Measurements from ENCODE around the gene ZSCAN21.

The ZSCAN21 gene

GRCh38 chr7:100027197-100027596 lies 22.4 kb upstream of the ZSCAN21 start:
- no peak for DNase-seq (ENCODE audit: low read depth)

GRCh38 chr7:100029596-100029995 lies 20.0 kb upstream of the ZSCAN21 start:
- no peak for DNase-seq (ENCODE audit: low read depth)

DNA sequence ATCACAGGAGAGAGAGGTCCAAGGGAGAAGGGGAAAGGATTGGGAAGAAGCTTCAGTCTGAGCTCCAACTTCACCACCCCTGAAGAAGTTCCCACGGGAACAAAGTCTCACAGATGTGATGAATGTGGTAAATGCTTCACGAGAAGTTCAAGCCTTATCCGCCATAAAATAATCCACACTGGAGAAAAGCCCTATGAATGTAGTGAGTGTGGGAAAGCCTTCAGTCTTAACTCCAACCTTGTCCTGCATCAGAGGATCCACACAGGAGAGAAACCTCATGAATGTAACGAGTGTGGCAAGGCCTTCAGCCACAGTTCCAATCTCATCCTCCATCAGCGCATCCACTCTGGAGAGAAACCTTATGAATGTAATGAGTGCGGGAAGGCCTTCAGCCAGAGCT lies 16.0 kb upstream of the ZSCAN21 start:
- DNase-seq (ENCODE audit: low read depth): no peak

DNA sequence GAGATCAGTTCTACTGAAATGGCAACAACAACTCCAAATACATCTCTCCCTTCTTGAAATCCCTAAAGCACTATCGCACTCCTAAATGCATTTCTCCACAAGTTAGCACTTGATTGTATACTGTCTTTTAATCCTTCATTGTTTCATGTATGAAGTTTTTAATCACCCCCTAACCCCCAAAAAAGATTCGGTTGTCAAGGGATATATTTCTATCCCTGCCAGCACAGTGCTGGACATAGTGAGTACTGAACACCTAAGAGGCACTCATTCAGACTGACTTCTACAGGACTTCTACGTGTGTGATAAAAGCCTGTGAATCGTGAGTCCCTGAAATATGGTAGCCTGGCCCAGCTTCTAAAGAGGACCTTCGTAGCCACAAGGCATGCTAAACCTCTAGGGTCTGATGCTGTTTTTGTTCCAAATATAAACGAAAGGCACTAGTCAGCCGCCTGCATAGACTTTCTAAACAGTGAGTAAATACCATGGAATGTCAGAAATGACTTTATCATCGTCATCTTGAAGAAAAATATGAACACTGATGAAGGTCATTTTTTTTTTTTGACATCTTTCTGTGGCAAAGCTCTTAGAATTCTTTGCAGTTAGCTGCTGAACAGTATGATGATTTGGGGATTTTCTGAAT lies 14.6 kb upstream of the ZSCAN21 start:
- DNase-seq (ENCODE audit: low read depth): no peak

GRCh38 chr7:100035876-100036275 lies 13.7 kb upstream of the ZSCAN21 start:
- DNase-seq (ENCODE audit: low read depth): no peak

DNA sequence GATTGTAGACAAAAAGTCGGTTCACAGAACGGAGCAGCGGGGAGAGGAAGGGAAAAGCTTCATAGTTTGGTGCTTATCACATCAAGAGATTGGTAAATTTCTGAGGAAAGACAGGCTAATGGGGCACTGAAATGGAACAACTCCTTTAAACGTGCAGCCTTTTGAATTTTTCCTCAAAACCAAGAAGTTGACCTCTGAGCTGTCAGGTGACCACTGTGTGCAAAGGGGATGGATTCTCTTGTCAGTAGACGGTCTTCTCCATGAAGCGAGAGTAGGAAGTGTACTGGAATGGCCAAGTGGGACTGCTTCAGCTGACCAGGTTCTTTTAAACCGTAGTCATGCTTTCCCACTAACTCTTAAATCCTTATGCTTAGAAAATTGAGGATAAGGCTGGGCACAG lies 11.2 kb upstream of the ZSCAN21 start:
- DNase-seq (ENCODE audit: low read depth): no peak

GRCh38 chr7:100040575-100040974 lies 9.0 kb upstream of the ZSCAN21 start:
- no peak for DNase-seq (ENCODE audit: low read depth)

- no peak for DNase-seq (ENCODE audit: low read depth)
Measured at GRCh38 chr7:100044718-100045117, 4.9 kb upstream of the ZSCAN21 start.

DNA sequence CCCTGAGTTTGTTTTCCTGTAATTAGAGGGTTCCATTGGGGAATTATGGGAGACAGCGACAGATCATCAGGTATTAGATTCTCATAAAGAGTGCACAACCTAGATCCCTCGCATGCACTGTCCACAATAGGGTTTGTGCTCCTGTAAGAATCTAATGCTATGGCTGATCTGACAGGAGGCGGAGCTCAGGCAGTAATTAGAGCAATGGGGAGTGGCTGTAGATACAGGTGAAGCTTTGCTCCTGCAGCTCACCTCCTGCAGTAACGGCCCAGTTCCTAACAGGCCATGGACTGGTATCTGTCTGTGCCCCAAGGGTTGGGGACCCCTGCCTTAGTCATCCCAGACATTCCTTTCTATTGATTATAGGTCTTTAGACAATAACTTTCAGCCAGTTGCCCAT lies 894 bp upstream of the ZSCAN21 start:
- DNase-seq (ENCODE audit: low read depth): no peak

- no peak for DNase-seq (ENCODE audit: low read depth)
Measured at GRCh38 chr7:100051611-100052010, 2.0 kb downstream of the ZSCAN21 start.

DNA sequence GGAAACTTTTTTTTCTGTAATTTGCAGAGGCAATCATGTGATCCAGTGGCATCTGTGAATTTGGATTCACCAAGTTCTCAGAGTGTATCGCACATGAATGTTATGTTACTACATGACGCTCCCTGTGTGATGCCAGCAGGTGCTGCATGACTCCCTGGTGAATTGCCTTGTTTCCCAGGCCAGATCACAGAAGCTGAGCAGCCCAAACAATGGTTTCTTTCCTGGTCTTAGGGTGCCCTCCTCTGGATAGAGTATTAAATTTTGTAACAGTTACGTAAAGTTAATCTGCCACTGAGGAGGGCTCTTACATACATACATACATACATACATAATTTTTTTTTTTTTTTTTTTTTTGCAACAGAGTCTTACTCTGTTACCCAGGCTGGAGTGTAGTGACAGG lies 3.6 kb downstream of the ZSCAN21 start:
- DNase-seq (ENCODE audit: low read depth): no peak

GRCh38 chr7:100057006-100057405 lies 7.4 kb downstream of the ZSCAN21 start:
- DNase-seq (ENCODE audit: low read depth): no peak

DNA sequence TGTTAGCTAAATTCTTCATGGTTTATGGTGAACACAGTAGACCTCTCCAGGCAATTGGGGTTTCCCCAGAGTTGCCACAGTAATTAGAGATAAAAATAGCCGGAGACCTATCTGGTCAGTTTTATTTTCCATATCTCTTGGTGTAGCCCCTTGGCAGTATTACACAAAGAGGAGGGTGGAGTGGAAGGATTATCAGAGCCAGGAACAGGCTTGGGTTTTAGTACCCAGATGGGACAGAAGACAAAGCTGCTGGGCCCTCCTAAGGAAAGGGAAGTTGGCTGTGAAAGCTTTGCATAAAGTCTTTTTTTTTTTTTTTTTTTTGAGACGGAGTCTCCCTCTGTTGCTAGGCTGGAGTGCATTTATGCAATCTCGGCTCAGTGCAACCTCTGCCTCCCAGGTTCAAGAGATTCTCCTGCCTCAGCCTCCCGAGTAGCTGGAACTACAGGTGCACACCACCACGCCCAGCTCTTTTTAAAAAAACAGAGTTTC lies 9.7 kb downstream of the ZSCAN21 start:
- no peak for DNase-seq (ENCODE audit: low read depth)

- DNase-seq (ENCODE audit: low read depth): no peak
Measured at GRCh38 chr7:100061518-100062193, 12.1 kb downstream of the ZSCAN21 start.

DNA sequence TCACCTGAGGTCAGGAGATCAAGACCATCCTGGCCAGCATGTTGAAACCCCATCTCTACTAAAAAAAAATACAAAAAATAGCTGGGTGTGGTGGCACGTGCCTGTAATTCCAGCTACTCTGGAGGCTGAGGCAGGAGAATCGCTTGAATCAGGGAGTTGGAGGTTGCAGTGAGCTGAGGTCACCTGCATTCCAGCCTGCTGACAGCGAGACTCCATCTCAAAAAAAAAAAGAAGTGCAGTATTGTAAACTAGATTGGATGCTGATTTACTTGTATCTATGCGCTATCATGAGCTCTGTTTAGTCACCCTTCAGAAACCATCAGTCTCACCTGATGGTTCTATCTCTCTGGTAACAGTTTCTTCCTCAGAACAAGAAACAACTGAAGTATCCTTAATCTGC lies 13.8 kb downstream of the ZSCAN21 start:
- no peak for DNase-seq (ENCODE audit: low read depth)

DNA sequence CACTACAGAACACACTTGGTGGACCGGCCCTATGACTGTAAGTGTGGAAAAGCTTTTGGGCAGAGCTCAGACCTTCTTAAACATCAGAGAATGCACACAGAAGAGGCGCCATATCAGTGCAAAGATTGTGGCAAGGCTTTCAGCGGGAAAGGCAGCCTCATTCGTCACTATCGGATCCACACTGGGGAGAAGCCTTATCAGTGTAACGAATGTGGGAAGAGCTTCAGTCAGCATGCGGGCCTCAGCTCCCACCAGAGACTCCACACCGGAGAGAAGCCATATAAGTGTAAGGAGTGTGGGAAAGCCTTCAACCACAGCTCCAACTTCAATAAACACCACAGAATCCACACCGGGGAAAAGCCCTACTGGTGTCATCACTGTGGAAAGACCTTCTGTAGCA lies 14.6 kb downstream of the ZSCAN21 start:
- DNase-seq (ENCODE audit: low read depth): no peak

GRCh38 chr7:100065452-100066186 lies 16.0 kb downstream of the ZSCAN21 start:
- no peak for DNase-seq (ENCODE audit: low read depth)

DNA sequence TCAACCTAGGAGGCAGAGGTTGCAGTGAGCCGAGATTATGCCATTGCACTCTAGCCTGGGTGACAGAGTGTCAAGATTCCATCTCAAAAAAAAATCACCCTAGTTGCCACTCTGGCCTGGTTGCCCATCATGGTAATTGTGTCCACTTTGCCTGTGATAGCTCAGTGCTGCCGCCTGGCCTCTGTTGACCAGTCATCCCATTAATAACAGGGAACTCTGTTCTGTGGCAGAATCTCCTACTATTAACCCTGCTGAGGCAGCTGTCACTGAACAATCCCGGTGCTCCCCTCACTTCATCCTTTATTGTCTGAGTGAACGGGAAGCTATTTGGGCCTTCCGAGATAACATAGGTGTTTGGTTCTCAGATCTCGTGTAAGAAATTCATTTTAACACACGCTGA lies 17.4 kb downstream of the ZSCAN21 start:
- no peak for DNase-seq (ENCODE audit: low read depth)

GRCh38 chr7:100069991-100070390 lies 20.4 kb downstream of the ZSCAN21 start:
- no peak for DNase-seq (ENCODE audit: low read depth)

DNA sequence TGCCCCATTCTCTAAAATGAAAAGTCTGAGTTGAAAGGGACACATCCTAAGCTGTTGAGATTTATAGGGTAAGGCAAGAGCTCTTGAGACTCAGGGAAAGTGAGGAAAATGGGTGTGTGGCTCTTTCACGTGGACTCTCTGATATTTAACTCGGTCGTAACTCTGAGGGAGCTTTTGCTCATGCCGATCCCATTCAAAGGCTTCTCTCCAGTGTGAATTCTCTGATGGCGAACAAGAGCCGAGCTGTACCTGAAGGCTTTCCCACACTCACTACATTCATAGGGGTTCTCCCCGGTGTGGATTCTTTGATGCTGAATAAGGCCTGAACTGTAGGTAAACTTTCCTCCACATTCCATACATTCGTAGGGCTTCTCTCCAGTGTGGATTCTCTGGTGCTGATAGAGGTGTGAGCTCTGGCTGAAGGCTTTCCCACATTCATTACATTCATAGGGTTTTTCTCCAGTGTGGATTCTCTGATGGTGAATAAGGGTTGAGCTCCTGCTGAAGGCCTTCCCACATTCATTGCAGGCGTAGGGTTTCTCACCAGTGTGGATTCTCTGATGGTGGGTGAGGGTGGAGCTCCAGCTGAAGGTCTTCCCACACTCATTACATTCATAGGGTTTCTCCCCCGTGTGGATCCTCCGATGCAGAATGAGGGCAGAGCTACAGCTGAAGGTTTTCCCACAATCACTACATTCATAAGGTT lies 21.6 kb downstream of the ZSCAN21 start:
- DNase-seq (ENCODE audit: low read depth): no peak

DNA sequence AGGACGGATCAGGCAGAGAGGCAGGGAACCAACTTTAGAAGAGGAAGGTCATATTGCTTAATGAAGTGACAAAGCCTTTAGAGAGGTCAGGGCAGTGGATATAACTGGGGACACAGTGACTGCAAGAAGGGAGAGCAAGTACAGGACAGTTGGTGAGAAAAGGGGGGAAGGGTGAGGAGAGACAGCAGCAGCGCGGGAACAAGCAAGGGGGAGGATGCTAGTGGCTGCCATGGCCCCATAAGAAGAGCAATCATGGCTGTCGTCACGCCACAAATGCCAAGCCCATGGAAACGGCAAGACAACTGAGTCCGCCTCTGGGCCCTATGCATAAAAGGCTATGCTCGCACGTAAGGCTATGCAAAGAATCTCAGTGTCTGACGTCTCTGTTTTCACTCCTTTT lies 22.9 kb downstream of the ZSCAN21 start:
- no peak for DNase-seq (ENCODE audit: low read depth)

- no peak for DNase-seq (ENCODE audit: low read depth)
Measured at GRCh38 chr7:100074841-100075240, 25.3 kb downstream of the ZSCAN21 start.

GRCh38 chr7:100075418-100075817 lies 25.8 kb downstream of the ZSCAN21 start:
- no peak for DNase-seq (ENCODE audit: low read depth)
